ENCODE measurements around the gene SMIM27. TPM values are rescaled to one million over a fixed set of nuclear protein-coding genes. Genes with fewer than 3 reads are reported as not detected.
A peak's percentile ranks its signal among the peaks of the same experiment; 100 is the strongest.

Gene SMIM27
- total and polyA plus RNA-seq, 9 donors: 4.8 to 16.3 (median 9.2) TPM

DNA sequence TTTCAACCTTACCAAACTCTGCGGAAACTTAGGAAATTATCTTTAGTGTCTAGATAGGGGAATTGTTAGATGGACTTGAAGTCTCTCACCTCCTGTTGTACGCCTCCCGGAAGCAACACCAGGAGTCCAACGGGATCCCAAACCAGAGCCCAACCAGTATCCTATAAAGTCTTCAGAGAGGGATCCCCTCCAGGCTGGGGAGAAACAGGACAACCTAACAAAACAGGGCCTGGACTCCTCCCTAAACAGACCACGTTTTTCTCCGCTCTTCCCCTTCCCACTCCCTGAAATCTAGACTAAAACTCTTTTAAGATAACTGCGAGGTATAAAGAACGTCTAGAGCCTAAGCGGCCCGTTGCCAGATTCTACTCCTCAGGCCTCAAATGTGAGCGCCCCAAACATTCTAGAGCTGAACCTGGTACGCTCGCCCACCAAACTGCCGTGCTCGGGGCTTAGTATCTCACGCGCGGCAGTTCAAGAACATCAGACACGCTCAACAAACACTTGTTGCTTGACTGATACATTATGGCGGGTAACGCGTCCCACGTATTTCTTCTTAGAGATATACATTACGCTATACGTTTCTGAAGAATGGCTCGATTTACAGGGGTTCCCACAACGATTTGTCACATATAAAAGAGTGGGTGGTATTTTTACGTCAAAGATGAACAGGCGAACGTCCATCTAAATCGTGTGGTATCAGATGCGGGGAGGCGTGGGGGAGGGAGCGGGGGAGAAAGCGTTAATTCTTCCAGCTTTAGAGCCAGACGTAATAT, 663 bp upstream of the SMIM27 start:
- H3K4me1 ChIP-seq (ENCODE audit: insufficient read depth): no peaks in the 10 kb centered on the region
- WGBS, 3 donors: 0 to 1% (median 1%) methylated on average over 36 of the region's 36 CpGs
- intact Hi-C loops (cut with DNase I): loop anchor here in 2 of 4 donors (2.0 to 10.0 kb wide), 2 partner anchors 25 to 473 kb away; partner anchors contain the start of genes DNAJA1 (in 1 of the 2) and RIGI (in 1 of the 2)
- H3K9me3 ChIP-seq: no peaks in the 10 kb centered on the region
- TF ChIP-seq EP300 (IDR thresholded peaks at IDR 0.05): no peak
- TF ChIP-seq, protein P1, sequence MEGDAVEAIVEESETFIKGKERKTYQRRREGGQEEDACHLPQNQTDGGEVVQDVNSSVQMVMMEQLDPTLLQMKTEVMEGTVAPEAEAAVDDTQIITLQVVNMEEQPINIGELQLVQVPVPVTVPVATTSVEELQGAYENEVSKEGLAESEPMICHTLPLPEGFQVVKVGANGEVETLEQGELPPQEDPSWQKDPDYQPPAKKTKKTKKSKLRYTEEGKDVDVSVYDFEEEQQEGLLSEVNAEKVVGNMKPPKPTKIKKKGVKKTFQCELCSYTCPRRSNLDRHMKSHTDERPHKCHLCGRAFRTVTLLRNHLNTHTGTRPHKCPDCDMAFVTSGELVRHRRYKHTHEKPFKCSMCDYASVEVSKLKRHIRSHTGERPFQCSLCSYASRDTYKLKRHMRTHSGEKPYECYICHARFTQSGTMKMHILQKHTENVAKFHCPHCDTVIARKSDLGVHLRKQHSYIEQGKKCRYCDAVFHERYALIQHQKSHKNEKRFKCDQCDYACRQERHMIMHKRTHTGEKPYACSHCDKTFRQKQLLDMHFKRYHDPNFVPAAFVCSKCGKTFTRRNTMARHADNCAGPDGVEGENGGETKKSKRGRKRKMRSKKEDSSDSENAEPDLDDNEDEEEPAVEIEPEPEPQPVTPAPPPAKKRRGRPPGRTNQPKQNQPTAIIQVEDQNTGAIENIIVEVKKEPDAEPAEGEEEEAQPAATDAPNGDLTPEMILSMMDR (IDR thresholded peaks at IDR 0.05): no peak
- TF ChIP-seq POLR2A (IDR thresholded peaks at IDR 0.05): no peak
- no peaks in the 10 kb centered on the region for H3K36me3 ChIP-seq
- peak; percentile 39 to 58 (median 57) for DNase-seq
- peak overlapping the region; percentile 60 for H3K4me3 ChIP-seq
- H3K27me3 ChIP-seq: no peaks in the 10 kb centered on the region
- peak overlapping the region; percentile 95 to 99 for H3K27ac ChIP-seq

GRCh38 chr9:32554107-32554506, 2.0 kb downstream of the SMIM27 start:
- 55 to 70% (median 60%) methylated on average over 2 of the region's 2 CpGs for WGBS, 3 donors
- H3K27me3 ChIP-seq: no peaks in the 10 kb centered on the region
- no peaks in the 10 kb centered on the region for H3K36me3 ChIP-seq
- H3K27ac ChIP-seq: no peak overlapping the region
- no peak for TF ChIP-seq POLR2A (IDR thresholded peaks at IDR 0.05)
- TF ChIP-seq EP300 (IDR thresholded peaks at IDR 0.05): no peak
- TF ChIP-seq, protein P1 (IDR thresholded peaks at IDR 0.05): no peak
- no peaks in the 10 kb centered on the region for H3K9me3 ChIP-seq
- H3K4me1 ChIP-seq (ENCODE audit: insufficient read depth): no peaks in the 10 kb centered on the region
- intact Hi-C loops (cut with DNase I): loop anchor here in 1 of 4 donors (10.0 kb wide), 1 partner anchor 471 kb away; the partner anchor contains the start of gene DNAJA1
- no peak for DNase-seq
- no peak overlapping the region for H3K4me3 ChIP-seq

DNA sequence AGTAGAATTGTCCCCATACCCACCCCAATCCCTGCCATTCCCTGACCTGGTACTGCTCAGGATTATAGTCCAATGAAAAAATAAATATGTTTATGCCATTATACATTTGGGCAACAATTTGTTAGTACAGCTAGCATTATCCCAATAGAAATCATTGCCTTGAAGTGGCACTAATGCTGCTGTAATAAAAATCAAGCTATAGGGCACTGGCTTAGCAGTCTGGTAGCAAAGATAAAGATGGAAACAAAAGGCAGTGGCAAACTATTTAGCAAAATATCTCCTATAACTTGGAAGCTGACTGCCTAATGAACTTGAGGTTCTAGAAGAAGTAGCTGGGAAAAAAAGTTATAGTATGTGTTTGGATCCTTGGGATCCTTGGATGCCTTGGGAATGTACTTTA, 2.5 kb downstream of the SMIM27 start:
- Histone ChIP-seq H3K36me3 (no peaks in the 10 kb centered on the region), H3K4me3 (no peak overlapping the region), H3K4me1 (ENCODE audit: insufficient read depth) (no peaks in the 10 kb centered on the region), H3K27me3 (no peaks in the 10 kb centered on the region), H3K27ac (no peak overlapping the region), H3K9me3 (no peaks in the 10 kb centered on the region)
- TF ChIP-seq, protein P1 (IDR thresholded peaks at IDR 0.05): no peak
- intact Hi-C loops (cut with DNase I): loop anchor here in 1 of 4 donors (10.0 kb wide), 1 partner anchor 470 kb away; the partner anchor contains the start of gene DNAJA1
- DNase-seq: no peak

- no peak for DNase-seq
- Histone ChIP-seq H3K36me3 (no peaks in the 10 kb centered on the region), H3K4me1 (ENCODE audit: insufficient read depth) (no peaks in the 10 kb centered on the region), H3K4me3 (no peak overlapping the region), H3K9me3 (no peaks in the 10 kb centered on the region), H3K27me3 (no peaks in the 10 kb centered on the region), H3K27ac (no peak overlapping the region)
- intact Hi-C loops (cut with DNase I): loop anchor here in 1 of 4 donors (10.0 kb wide), 1 partner anchor 466 kb away; the partner anchor contains the start of gene DNAJA1
- TF ChIP-seq EP300 (IDR thresholded peaks at IDR 0.05): no peak
- no peak for TF ChIP-seq POLR2A (IDR thresholded peaks at IDR 0.05)
- WGBS, 3 donors: 8 to 29% (median 12%) methylated on average over 3 of the region's 3 CpGs
Measured at GRCh38 chr9:32558408-32558934, 6.3 kb downstream of the SMIM27 start.

DNA sequence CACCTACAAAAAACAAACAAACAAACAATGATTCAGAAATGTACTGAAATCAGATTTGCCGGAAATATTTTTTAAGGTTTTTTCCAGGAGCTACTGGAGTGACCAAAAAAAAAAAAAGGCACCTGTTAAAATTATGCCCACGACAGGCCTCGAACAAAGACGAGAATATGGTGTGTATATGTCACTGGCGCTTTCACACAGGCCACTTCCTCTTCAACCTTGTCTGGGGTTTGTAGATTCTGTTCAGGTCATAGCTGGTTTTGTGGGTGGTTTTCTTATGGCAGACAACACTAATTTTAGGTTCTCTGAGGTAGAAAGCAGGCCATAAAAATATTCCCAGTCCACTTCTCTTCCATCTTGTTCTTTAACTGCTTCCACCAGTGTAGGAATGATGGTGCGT, 13.8 kb downstream of the SMIM27 start:
- no peak for DNase-seq
- H3K27ac ChIP-seq: no peak overlapping the region
- TF ChIP-seq POLR2A (IDR thresholded peaks at IDR 0.05) (no peak), EP300 (IDR thresholded peaks at IDR 0.05) (no peak)
- TF ChIP-seq, protein P1 (IDR thresholded peaks at IDR 0.05): no peak
- H3K36me3 ChIP-seq: no peaks in the 10 kb centered on the region
- H3K4me1 ChIP-seq (ENCODE audit: insufficient read depth): no peaks in the 10 kb centered on the region
- H3K9me3 ChIP-seq: no peaks in the 10 kb centered on the region
- WGBS, 3 donors: 93 to 94% (median 93%) methylated on average over 6 of the region's 6 CpGs
- no peak overlapping the region for H3K4me3 ChIP-seq
- intact Hi-C loops (cut with DNase I): no loop called here
- no peaks in the 10 kb centered on the region for H3K27me3 ChIP-seq
